A673 (cell line): Measurements from ENCODE around the gene ERICH6B. TPM values are rescaled to one million over a fixed set of nuclear protein-coding genes. Genes with fewer than 3 reads are reported as not detected.

Experiments used
- BruUV-seq: library from RNA; stranded (reverse); fragments of 400-500 nt; replicated peaks from 2 replicates; lab custom pipeline; 2021; lab: Mats Ljungman, UMichigan
- CTCF ChIA-PET: fragments of 300-600 bp; sonication (Branson Sonifier 250); formaldehyde crosslinking; loops from one replicate; lab custom pipeline; 2022; ENCODE audit warnings: antibody characterized with exemption; lab: Charles Lee
- POLR2A ChIA-PET: fragments of 300-600 bp; sonication (Branson Sonifier 250); formaldehyde crosslinking; loops from one replicate; lab custom pipeline; 2022; ENCODE audit warnings: antibody characterized with exemption; ENCODE audit not compliant: low non-redundant PET; lab: Charles Lee
- DNase-seq: peaks from one replicate; pipeline ENCODE4 v3.0.0-alpha.2; 2015; ENCODE audit warnings: low spot score
- H3K27ac ChIP-seq: fragments of 200-600 bp; sonication (generic); 2 replicates; pipeline ENCODE4 v1.5.1; 2016; ENCODE audit warnings: mixed run types, low read depth, mild to moderate bottlenecking, mixed read lengths, antibody characterized with exemption, low read length; ENCODE audit not compliant: poor library complexity, severe bottlenecking
- H3K27me3 ChIP-seq: fragments of 200-600 bp; sonication (generic); replicated peaks from 2 replicates; pipeline ENCODE4 v1.6.1; 2017; ENCODE audit warnings: mixed run types, low read depth, mild to moderate bottlenecking, mixed read lengths, antibody characterized with exemption, low read length; ENCODE audit not compliant: insufficient read depth, poor library complexity
- H3K36me3 ChIP-seq: fragments of 200-600 bp; sonication (generic); 2 replicates; pipeline ENCODE4 v1.6.1; 2016; ENCODE audit warnings: mixed run types, mild to moderate bottlenecking, mixed read lengths, antibody characterized with exemption, low read length; ENCODE audit not compliant: insufficient read depth, poor library complexity, severe bottlenecking
- H3K4me1 ChIP-seq: fragments of 200-600 bp; sonication (generic); 2 replicates; pipeline ENCODE4 v1.6.1; 2017; ENCODE audit warnings: mixed run types, mild to moderate bottlenecking, mixed read lengths, antibody characterized with exemption, low read length; ENCODE audit not compliant: insufficient read depth, poor library complexity, severe bottlenecking
- H3K4me3 ChIP-seq: fragments of 200-600 bp; sonication (generic); 2 replicates; pipeline ENCODE4 v1.5.1; 2016; ENCODE audit warnings: low read depth, mixed run types, mild to moderate bottlenecking, mixed read lengths, low read length; ENCODE audit not compliant: poor library complexity, severe bottlenecking
- H3K9me3 ChIP-seq: fragments of 200-600 bp; sonication (generic); 2 replicates; pipeline ENCODE4 v1.6.1; 2016; ENCODE audit warnings: mixed run types, low read depth, mild to moderate bottlenecking, mixed read lengths, antibody characterized with exemption, low read length; ENCODE audit not compliant: poor library complexity, severe bottlenecking
- EZH2 ChIP-seq: fragments of 200-600 bp; sonication (generic); IDR thresholded peaks from 2 replicates; pipeline ENCODE4 v1.6.1; 2017; ENCODE audit warnings: borderline replicate concordance, low read depth, mild to moderate bottlenecking, mixed read lengths, antibody characterized with exemption, low read length; ENCODE audit not compliant: poor library complexity, severe bottlenecking
- intact Hi-C: fragments of 100-400 bp; cut with micrococcal nuclease; formaldehyde crosslinking; loops from one replicate; pipeline ENCODE4 v1.10.0; 2022; ENCODE audit not compliant: unreplicated experiment
- total RNA-seq: library from RNA; stranded (reverse); gene quantifications from 2 replicates; pipeline ENCODE4 v1.2.3, GENCODE V29; 2021
- TF ChIP-seq, protein P1 (sequence below): fragments of 300-800, 200-600 bp; sonication (generic); conservative IDR thresholded peaks from 2 replicates; pipeline ENCODE4 v1.5.1; 2017; ENCODE audit warnings: low read depth, mild to moderate bottlenecking, antibody characterized with exemption, low read length, moderate library complexity, mixed read lengths

Gene ERICH6B
- total RNA-seq, 1 experiment from 2014 or later: not detected

DNA sequence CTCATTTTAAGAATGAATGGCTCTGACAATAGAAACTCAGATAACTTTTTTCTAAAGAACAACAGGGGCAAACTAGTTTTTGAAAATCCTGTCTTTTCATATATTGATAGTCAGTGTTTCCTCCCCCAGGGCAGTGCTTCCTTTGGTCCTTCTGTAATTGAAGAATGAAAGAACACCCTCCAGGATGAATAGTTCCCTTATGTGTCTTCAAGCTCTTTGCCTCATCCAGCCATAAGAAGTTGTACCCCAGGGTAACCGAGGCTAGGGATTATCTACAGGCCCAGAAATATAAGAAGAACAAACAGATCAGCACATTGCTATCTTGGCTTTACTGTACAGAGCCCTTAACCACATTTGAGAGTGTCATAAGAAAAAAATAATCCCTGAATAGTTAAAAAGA, 12.1 kb upstream of the ERICH6B start:
- no peak for DNase-seq
- Histone ChIP-seq H3K27me3 (no peaks in the 10 kb centered on the region), H3K4me3 (no peak overlapping the region), H3K36me3 (no peaks in the 10 kb centered on the region), H3K27ac (no peak overlapping the region), H3K9me3 (no peaks in the 10 kb centered on the region), H3K4me1 (peaks cover 20% of the 10 kb centered on the region)
- CTCF ChIA-PET: no interaction called here
- no TSS peak for BruUV-seq
- intact Hi-C loops: loop anchor here (5.0 to 10.0 kb wide), 4 partner anchors 377 to 697 kb away; no protein-coding TSS in a partner anchor
- POLR2A ChIA-PET: no interaction called here
- TF ChIP-seq EZH2: no peak
- TF ChIP-seq, protein P1, sequence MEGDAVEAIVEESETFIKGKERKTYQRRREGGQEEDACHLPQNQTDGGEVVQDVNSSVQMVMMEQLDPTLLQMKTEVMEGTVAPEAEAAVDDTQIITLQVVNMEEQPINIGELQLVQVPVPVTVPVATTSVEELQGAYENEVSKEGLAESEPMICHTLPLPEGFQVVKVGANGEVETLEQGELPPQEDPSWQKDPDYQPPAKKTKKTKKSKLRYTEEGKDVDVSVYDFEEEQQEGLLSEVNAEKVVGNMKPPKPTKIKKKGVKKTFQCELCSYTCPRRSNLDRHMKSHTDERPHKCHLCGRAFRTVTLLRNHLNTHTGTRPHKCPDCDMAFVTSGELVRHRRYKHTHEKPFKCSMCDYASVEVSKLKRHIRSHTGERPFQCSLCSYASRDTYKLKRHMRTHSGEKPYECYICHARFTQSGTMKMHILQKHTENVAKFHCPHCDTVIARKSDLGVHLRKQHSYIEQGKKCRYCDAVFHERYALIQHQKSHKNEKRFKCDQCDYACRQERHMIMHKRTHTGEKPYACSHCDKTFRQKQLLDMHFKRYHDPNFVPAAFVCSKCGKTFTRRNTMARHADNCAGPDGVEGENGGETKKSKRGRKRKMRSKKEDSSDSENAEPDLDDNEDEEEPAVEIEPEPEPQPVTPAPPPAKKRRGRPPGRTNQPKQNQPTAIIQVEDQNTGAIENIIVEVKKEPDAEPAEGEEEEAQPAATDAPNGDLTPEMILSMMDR: no peak

DNA sequence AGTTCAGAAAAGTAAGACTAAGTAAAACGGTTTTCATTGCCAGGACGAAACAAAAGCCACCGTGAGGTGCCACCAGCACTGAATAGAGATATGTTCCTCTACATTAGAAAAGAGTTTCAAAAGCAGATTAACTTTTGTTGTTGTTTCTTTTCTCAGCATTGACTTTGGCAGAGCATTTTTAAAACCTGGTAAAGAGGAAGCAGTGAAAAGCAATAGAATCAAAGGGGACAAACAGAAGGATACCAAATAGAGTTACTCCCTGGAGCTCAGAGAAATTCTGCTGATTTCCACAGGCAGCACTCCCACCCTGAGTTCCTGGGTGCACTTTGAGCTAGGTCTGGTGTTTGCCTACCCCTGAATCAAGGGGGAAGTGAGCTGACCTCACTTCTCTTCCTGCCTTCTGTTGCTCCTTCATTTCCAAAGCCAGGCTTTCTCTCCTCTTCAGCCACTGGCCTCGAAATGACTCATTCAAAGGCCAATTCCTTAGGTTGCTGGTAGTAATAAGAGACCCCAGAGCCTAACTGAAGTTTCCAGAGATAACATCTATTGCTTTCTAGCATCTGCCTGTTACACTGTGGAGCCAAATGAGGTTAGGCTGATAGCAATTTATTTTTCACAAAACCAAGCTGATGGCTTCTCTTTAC, 11.3 kb upstream of the ERICH6B start:
- POLR2A ChIA-PET: no interaction called here
- no TSS peak for BruUV-seq

DNA sequence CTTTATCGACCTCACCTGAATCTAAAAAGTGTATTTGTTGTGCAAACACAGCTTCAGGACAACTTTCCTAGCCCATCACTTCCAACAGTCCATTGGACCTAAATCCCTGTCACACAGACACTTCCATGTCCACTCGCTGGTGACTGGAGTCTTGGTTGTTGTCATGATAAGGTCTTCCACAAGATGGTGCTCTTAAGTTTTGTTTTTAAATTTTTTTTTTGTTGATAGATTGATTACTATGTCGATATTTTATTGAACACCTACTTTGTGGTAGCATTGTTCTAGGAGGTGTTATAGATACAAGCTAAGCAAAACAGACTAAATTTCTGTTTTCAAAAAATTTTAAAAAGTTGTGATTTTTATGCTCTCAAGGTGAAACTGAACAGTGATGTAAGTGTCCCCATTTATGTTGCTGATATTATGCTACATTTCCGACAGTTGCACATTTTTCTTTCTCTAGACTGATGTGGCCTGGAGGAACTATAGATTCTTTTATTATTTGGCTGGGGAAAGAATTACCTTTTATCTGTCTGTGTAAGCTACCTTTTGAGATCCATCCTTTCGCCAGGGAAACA, 8.1 kb upstream of the ERICH6B start:
- H3K4me1 ChIP-seq: peaks cover 16% of the 10 kb centered on the region
- H3K4me3 ChIP-seq: no peak overlapping the region
- POLR2A ChIA-PET: no interaction called here
- H3K27me3 ChIP-seq: no peaks in the 10 kb centered on the region
- H3K27ac ChIP-seq: no peak overlapping the region
- no TSS peak for BruUV-seq
- H3K9me3 ChIP-seq: no peaks in the 10 kb centered on the region
- no peaks in the 10 kb centered on the region for H3K36me3 ChIP-seq
- CTCF ChIA-PET: interaction anchor here (0.8 to 1.1 kb wide), 2 partner anchors 501 to 537 kb away, joined by 3 read pairs; no protein-coding TSS in a partner anchor
- TF ChIP-seq, protein P1: peak; percentile 77
- TF ChIP-seq EZH2: no peak
- intact Hi-C loops: loop anchor here (5.0 to 10.0 kb wide), 4 partner anchors 381 to 701 kb away; no protein-coding TSS in a partner anchor
- DNase-seq: peak; percentile 57

More for the DNA sequence above, 11.3 kb upstream of the ERICH6B start:
- intact Hi-C loops: loop anchor here (5.0 to 10.0 kb wide), 4 partner anchors 378 to 698 kb away; no protein-coding TSS in a partner anchor
- no peaks in the 10 kb centered on the region for H3K27me3 ChIP-seq
- H3K27ac ChIP-seq: peak overlapping the region; percentile 46
- DNase-seq: no peak
- peaks cover 20% of the 10 kb centered on the region for H3K4me1 ChIP-seq
- no peaks in the 10 kb centered on the region for H3K36me3 ChIP-seq
- H3K4me3 ChIP-seq: no peak overlapping the region
- CTCF ChIA-PET: no interaction called here
- H3K9me3 ChIP-seq: no peaks in the 10 kb centered on the region
- TF ChIP-seq, protein P1: no peak
- TF ChIP-seq EZH2: no peak
